Thoracic aorta (tissue), 2 donors: ENCODE measurements around the gene TRPM4. TPM values are rescaled to one million over a fixed set of nuclear protein-coding genes. Genes with fewer than 3 reads are reported as not detected.

Experiments
- ATAC-seq: fragments of 150-250 bp; one replicate; pipeline ENCODE4 v1.8.0; 2017; ENCODE audit warnings: low read depth; ENCODE audit not compliant: insufficient number of reproducible peaks, low FRiP score
- DNase-seq: peaks from one replicate; pipeline ENCODE4 v3.0.0-alpha.2; 2020; ENCODE audit warnings: low spot score
- H3K27ac ChIP-seq, 2 donors: fragments of 200-600 bp; sonication (generic); 1 replicate in 1 of 2; 2 replicates in 1 of 2; pipeline ENCODE4 v1.5.1; 2016; ENCODE audit warnings: mild to moderate bottlenecking in 2 of 2, moderate library complexity in 2 of 2
- H3K27me3 ChIP-seq: fragments of 200-600 bp; sonication (generic); replicated peaks from 2 replicates; pipeline ENCODE4 v1.6.0; 2016; ENCODE audit warnings: mild to moderate bottlenecking; ENCODE audit not compliant: insufficient read depth
- H3K36me3 ChIP-seq: fragments of 200-600 bp; sonication (generic); one replicate; pipeline ENCODE4 v1.5.1; 2016
- H3K4me1 ChIP-seq, 2 donors: fragments of 200-600 bp; sonication (generic); 1 replicate in 1 of 2; 2 replicates in 1 of 2; pipeline versions ENCODE4 v1.5.1 to v1.6.0; 2016; ENCODE audit warnings: low read depth in 2 of 2, mild to moderate bottlenecking in 1 of 2; ENCODE audit not compliant: control insufficient read depth in 1 of 2
- H3K4me3 ChIP-seq: fragments of 200-600 bp; sonication (generic); 2 replicates; pipeline ENCODE4 v1.5.1; 2016; ENCODE audit warnings: mild to moderate bottlenecking
- H3K9me3 ChIP-seq: fragments of 200-600 bp; sonication (generic); 2 replicates; pipeline ENCODE4 v1.5.1; 2016
- total RNA-seq, 2 donors: library from RNA; depleted of rRNA; stranded (reverse); fragments of >200 nt; gene quantifications; one replicate each; pipeline versions ENCODE4 v1.1.0 to v1.2.3, GENCODE V29; 2016
- TF ChIP-seq, protein P1 (sequence below): fragments of 200-600 bp; sonication (generic); IDR thresholded peaks from one replicate; pipeline ENCODE4 v1.5.1; 2019; ENCODE audit warnings: antibody characterized with exemption

TRPM4 gene
- total RNA-seq, 2 donors from 2014 or later = 48.3 to 65.9 TPM

DNA sequence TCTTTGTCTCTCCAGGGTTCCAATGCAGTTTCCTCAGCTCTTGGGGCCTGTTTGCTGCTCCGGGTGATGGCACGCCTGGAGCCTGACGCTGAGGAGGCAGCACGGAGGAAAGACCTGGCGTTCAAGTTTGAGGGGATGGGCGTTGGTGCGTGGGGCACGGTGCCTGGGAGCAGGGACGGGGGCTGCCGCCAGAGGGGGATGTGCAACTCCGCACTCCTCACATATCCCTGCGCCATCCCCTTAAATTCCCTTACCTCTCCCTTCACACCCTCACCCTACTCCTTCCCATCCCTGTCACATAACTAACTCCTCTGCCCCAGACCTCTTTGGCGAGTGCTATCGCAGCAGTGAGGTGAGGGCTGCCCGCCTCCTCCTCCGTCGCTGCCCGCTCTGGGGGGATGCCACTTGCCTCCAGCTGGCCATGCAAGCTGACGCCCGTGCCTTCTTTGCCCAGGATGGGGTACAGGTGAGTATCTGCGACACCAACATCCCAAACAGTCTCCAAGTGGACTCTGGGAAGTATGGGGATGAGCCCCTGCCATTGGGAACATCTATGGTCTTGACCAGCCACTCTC lies 31.1 kb downstream of the TRPM4 start:
- DNase-seq (no peak), ATAC-seq (no peak)
- Histone ChIP-seq H3K4me3 (no peak overlapping the region), H3K9me3 (no peaks in the 10 kb centered on the region), H3K4me1 (no peaks in the 10 kb centered on the region), H3K27ac (no peak overlapping the region), H3K27me3 (no peaks in the 10 kb centered on the region), H3K36me3 (peaks cover 55% of the 10 kb centered on the region)
- TF ChIP-seq, protein P1, sequence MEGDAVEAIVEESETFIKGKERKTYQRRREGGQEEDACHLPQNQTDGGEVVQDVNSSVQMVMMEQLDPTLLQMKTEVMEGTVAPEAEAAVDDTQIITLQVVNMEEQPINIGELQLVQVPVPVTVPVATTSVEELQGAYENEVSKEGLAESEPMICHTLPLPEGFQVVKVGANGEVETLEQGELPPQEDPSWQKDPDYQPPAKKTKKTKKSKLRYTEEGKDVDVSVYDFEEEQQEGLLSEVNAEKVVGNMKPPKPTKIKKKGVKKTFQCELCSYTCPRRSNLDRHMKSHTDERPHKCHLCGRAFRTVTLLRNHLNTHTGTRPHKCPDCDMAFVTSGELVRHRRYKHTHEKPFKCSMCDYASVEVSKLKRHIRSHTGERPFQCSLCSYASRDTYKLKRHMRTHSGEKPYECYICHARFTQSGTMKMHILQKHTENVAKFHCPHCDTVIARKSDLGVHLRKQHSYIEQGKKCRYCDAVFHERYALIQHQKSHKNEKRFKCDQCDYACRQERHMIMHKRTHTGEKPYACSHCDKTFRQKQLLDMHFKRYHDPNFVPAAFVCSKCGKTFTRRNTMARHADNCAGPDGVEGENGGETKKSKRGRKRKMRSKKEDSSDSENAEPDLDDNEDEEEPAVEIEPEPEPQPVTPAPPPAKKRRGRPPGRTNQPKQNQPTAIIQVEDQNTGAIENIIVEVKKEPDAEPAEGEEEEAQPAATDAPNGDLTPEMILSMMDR = no peak

DNA sequence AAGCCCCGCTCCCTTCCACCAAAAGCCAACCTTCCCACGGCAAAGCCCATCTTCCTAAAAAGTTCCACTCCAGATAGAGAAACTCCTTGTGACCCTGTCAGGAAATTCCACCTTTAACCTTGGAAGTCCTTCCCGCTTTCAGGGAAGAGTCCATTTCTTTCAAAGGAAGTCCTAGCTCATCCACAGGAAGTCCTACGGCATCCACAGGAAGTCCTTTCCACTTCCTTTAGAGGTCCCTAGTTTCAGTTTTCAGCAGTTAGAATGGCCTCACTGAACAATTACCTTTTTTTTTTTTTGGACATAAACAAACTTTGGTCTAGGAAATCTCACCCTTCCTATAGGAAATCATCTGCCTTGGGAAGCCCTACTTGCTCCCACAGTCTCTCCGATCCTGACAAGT lies 31.7 kb downstream of the TRPM4 start:
- TF ChIP-seq, protein P1 = no peak
- Histone ChIP-seq H3K36me3 (peaks cover 55% of the 10 kb centered on the region), H3K4me3 (no peak overlapping the region), H3K4me1 (no peaks in the 10 kb centered on the region), H3K9me3 (no peaks in the 10 kb centered on the region), H3K27ac (no peak overlapping the region), H3K27me3 (no peaks in the 10 kb centered on the region)
- DNase-seq (no peak), ATAC-seq (no peak)

DNA sequence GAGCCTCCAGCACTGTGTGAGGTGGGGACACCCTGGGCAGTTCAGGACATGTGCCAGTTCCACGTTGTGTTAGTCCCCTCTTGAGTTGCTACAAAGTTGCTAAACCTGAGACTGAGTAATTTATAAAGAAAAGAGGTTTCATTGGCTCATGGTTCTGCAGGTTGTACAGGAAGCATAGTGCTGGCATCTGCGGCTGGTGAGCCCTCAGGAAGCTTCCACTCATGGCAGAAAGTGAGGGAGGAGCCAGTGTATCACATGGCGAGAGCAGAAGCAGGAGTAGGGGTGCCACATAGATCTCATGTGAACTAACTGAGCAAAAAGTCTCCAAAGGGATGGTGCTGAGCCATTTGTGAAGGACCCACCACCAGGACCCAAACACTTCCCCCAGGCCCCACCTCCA lies 33.2 kb downstream of the TRPM4 start:
- ATAC-seq = no peak

DNA sequence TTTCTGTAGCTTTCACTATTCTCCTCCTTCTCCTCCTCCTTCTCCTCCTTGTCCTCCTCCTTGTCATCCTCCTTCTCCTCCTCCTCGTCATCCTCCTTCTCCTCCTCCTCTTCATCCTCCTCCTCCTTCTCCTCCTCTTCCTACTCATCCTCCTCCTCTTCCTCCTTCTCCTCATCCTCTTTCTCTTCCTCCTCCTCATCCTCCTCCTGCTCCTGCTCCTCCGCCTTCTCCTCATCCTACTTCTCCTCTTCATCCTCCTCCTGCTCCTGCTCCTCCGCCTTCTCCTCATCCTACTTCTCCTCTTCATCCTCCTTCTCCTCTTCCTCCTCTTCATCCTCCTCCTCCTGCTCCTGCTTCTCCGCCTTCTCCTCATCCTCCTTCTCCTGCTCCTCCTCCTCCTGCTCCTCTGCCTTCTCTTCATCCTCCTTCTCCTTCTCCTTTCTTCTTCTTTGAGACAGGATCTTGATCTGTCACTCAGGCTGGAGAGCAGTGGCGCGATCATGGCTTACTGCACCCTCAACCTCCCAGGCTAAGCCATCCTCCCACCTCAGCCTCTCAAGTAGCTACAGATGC lies 36.3 kb downstream of the TRPM4 start:
- DNase-seq (no peak), ATAC-seq (no peak)
- TF ChIP-seq, protein P1 = no peak

More for the DNA sequence above, 33.2 kb downstream of the TRPM4 start:
- TF ChIP-seq, protein P1 = no peak
- H3K27ac ChIP-seq = no peak overlapping the region
- DNase-seq = no peak
- H3K9me3 ChIP-seq = no peaks in the 10 kb centered on the region
- no peaks in the 10 kb centered on the region for H3K27me3 ChIP-seq
- no peaks in the 10 kb centered on the region for H3K4me1 ChIP-seq
- H3K4me3 ChIP-seq = no peak overlapping the region
- peaks cover 52% of the 10 kb centered on the region for H3K36me3 ChIP-seq

DNA sequence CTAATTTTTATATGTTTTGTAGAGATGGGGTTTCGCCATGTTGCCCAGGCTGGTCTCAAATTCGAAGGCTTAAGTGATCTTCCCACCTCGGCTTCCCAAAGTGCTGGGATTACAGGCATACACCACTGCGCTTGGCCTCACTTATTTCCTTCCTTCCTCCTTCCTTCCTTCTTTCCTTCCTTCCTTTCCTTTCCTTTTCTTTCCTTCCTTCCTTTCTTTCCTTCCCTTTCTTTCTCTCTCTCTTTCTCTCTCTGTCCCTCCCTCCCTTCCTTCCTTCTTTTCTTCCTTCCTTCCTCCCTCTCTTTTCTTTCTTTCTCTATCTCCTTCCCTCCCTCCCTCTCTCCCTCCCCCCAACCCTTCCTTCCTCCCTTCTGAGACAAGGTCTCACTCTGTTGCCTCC lies 36.8 kb downstream of the TRPM4 start:
- H3K27ac ChIP-seq = no peak overlapping the region
- peaks cover 0 to 5% of the 10 kb centered on the region in 2 donors for H3K4me1 ChIP-seq
- H3K9me3 ChIP-seq = no peaks in the 10 kb centered on the region
- TF ChIP-seq, protein P1 = no peak
- no peak overlapping the region for H3K4me3 ChIP-seq
- no peaks in the 10 kb centered on the region for H3K27me3 ChIP-seq
- peaks cover 26% of the 10 kb centered on the region for H3K36me3 ChIP-seq
- DNase-seq (no peak), ATAC-seq (no peak)

More for the DNA sequence above, 36.3 kb downstream of the TRPM4 start:
- Histone ChIP-seq H3K36me3 (peaks cover 31% of the 10 kb centered on the region), H3K4me3 (no peak overlapping the region), H3K4me1 (peaks cover 0 to 5% of the 10 kb centered on the region in 2 donors), H3K27me3 (no peaks in the 10 kb centered on the region), H3K27ac (no peak overlapping the region), H3K9me3 (no peaks in the 10 kb centered on the region)
